Hepatocyte (in vitro differentiated cells): ENCODE data around the gene SHH. TPM values are rescaled to one million over a fixed set of nuclear protein-coding genes. Genes with fewer than 3 reads are reported as not detected.

Experiments
- DNase-seq: peaks from one replicate; pipeline ENCODE4 v3.0.0-alpha.2; 2016; ENCODE audit warnings: low spot score
- H2AFZ ChIP-seq: fragments of 200-600 bp; sonication (generic); 2 replicates; pipeline ENCODE4 v1.6.0; 2016; ENCODE audit warnings: antibody characterized with exemption, mild to moderate bottlenecking
- H3K27ac ChIP-seq: fragments of 200-600 bp; sonication (generic); 2 replicates; pipeline ENCODE4 v1.5.1; 2016; ENCODE audit warnings: mild to moderate bottlenecking
- H3K27me3 ChIP-seq: fragments of 200-600 bp; sonication (generic); 2 replicates; pipeline ENCODE4 v1.6.1; 2016
- H3K36me3 ChIP-seq: fragments of 200-600 bp; sonication (generic); replicated peaks from 2 replicates; pipeline ENCODE4 v1.5.1; 2016; ENCODE audit warnings: low read depth; ENCODE audit not compliant: insufficient read depth
- H3K4me1 ChIP-seq: fragments of 200-600 bp; sonication (generic); 2 replicates; pipeline ENCODE4 v1.5.1; 2016; ENCODE audit warnings: mild to moderate bottlenecking, moderate library complexity; ENCODE audit not compliant: insufficient read depth
- H3K4me2 ChIP-seq: fragments of 200-600 bp; sonication (generic); 2 replicates; pipeline ENCODE4 v1.6.0; 2016
- H3K4me3 ChIP-seq: fragments of 200-600 bp; sonication (generic); 2 replicates; pipeline ENCODE4 v1.5.1; 2016; ENCODE audit warnings: mild to moderate bottlenecking
- H3K79me2 ChIP-seq: fragments of 200-600 bp; sonication (generic); 2 replicates; pipeline ENCODE4 v1.6.0; 2017; ENCODE audit warnings: mild to moderate bottlenecking
- H3K9me2 ChIP-seq: fragments of 200-600 bp; sonication (generic); replicated peaks from 2 replicates; pipeline ENCODE4 v1.6.0; 2017; ENCODE audit warnings: mild to moderate bottlenecking; ENCODE audit not compliant: insufficient read depth
- H3K9me3 ChIP-seq: fragments of 200-600 bp; sonication (generic); 2 replicates; pipeline ENCODE4 v1.5.1; 2016; ENCODE audit warnings: low read depth, mild to moderate bottlenecking
- H4K20me1 ChIP-seq: fragments of 200-600 bp; sonication (generic); 2 replicates; pipeline ENCODE4 v1.6.0; 2016; ENCODE audit warnings: mild to moderate bottlenecking; ENCODE audit not compliant: insufficient read depth, poor library complexity, severe bottlenecking
- EZH2 ChIP-seq: fragments of 200-600 bp; sonication (generic); IDR thresholded peaks from 2 replicates; pipeline ENCODE4 v1.6.1; 2016; ENCODE audit warnings: antibody characterized with exemption, mild to moderate bottlenecking, borderline replicate concordance
- EZH2phosphoT487 ChIP-seq: fragments of 200-600 bp; sonication (generic); IDR thresholded peaks from one replicate; pipeline ENCODE4 v1.6.1; 2018; ENCODE audit warnings: antibody characterized with exemption, mild to moderate bottlenecking, low read depth, moderate library complexity; ENCODE audit not compliant: unreplicated experiment, severe bottlenecking
- WGBS: methylation state at CpG from one replicate; pipeline ENCODE4 v1.1.6; 2016; ENCODE audit warnings: low lambda C conversion rate; ENCODE audit errors: missing lambda C conversion rate; 5-methylcytosine and 5-hydroxymethylcytosine counted together
- polyA plus RNA-seq: library from polyadenylated mRNA; unstranded; fragments of >200 nt; fragmentation: Nextera tagmentation; extraction: Ambion mirVana; gene quantifications from 2 replicates; pipeline ENCODE4 v1.2.1, GENCODE V29; 2016
- total RNA-seq: library from RNA; depleted of rRNA; stranded (reverse); fragments of >200 nt; gene quantifications from 2 replicates; pipeline ENCODE4 v1.2.3, GENCODE V29; 2014
- TF ChIP-seq, protein P1 (sequence below): fragments of 200-600 bp; sonication (generic); IDR thresholded peaks from 2 replicates; pipeline ENCODE4 v1.5.1; 2016; ENCODE audit warnings: antibody characterized with exemption, mild to moderate bottlenecking; ENCODE audit not compliant: poor library complexity

The SHH gene
- total and polyA plus RNA-seq, 2 experiments from 2014 or later: 12.1 to 21.2 TPM

GRCh38 chr7:155776606-155777005, 35.7 kb downstream of the SHH start:
- TF ChIP-seq EZH2phosphoT487 (no peak), EZH2 (no peak)
- TF ChIP-seq, protein P1, sequence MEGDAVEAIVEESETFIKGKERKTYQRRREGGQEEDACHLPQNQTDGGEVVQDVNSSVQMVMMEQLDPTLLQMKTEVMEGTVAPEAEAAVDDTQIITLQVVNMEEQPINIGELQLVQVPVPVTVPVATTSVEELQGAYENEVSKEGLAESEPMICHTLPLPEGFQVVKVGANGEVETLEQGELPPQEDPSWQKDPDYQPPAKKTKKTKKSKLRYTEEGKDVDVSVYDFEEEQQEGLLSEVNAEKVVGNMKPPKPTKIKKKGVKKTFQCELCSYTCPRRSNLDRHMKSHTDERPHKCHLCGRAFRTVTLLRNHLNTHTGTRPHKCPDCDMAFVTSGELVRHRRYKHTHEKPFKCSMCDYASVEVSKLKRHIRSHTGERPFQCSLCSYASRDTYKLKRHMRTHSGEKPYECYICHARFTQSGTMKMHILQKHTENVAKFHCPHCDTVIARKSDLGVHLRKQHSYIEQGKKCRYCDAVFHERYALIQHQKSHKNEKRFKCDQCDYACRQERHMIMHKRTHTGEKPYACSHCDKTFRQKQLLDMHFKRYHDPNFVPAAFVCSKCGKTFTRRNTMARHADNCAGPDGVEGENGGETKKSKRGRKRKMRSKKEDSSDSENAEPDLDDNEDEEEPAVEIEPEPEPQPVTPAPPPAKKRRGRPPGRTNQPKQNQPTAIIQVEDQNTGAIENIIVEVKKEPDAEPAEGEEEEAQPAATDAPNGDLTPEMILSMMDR: no peak
- 96% methylated on average over 8 of the region's 8 CpGs for WGBS

DNA sequence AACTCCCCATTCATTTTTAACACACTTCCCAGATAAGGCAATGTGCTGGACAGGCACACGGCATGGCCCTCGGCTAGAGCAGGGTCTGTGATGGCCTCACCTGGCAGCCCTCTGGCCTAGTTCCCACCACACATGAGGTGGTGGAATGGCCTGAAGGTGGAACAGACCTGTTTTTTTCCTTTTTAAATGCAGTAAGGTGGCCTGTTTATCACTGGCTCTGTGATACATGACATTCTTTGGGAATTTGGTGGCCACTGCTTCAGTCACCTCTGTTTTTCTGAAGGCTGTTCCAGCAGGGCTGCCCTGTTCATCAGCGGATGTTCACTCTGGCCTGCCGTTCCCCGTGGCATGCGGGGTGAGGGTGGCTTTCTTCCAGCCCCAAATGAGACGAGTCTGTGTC, 36.6 kb downstream of the SHH start:
- TF ChIP-seq EZH2phosphoT487 (no peak), EZH2 (no peak)
- TF ChIP-seq, protein P1: no peak
- no peak overlapping the region for H3K4me3 ChIP-seq
- no peak for DNase-seq
- H3K9me3 ChIP-seq: no peaks in the 10 kb centered on the region
- H3K4me2 ChIP-seq: no peak overlapping the region
- peaks cover 12% of the 10 kb centered on the region for H3K79me2 ChIP-seq
- H3K27me3 ChIP-seq: no peaks in the 10 kb centered on the region
- H3K36me3 ChIP-seq: no peaks in the 10 kb centered on the region
- no peak overlapping the region for H3K27ac ChIP-seq
- no peak overlapping the region for H2AFZ ChIP-seq
- peaks cover 4% of the 10 kb centered on the region for H3K4me1 ChIP-seq
- no peaks in the 10 kb centered on the region for H3K9me2 ChIP-seq
- WGBS: 92% methylated on average over 7 of the region's 7 CpGs
- H4K20me1 ChIP-seq: peaks cover 16% of the 10 kb centered on the region

More at GRCh38 chr7:155776606-155777005, 35.7 kb downstream of the SHH start:
- Histone ChIP-seq H3K36me3 (no peaks in the 10 kb centered on the region), H3K27me3 (no peaks in the 10 kb centered on the region), H2AFZ (no peak overlapping the region), H3K27ac (no peak overlapping the region), H3K9me2 (no peaks in the 10 kb centered on the region), H3K79me2 (peaks cover 12% of the 10 kb centered on the region), H3K9me3 (no peaks in the 10 kb centered on the region), H3K4me3 (no peak overlapping the region), H4K20me1 (peaks cover 14% of the 10 kb centered on the region), H3K4me2 (no peak overlapping the region), H3K4me1 (peaks cover 4% of the 10 kb centered on the region)
- no peak for DNase-seq

GRCh38 chr7:155774947-155775346, 37.3 kb downstream of the SHH start:
- H3K9me2 ChIP-seq: no peaks in the 10 kb centered on the region
- H3K36me3 ChIP-seq: no peaks in the 10 kb centered on the region
- 96% methylated on average over 14 of the region's 14 CpGs for WGBS
- no peak overlapping the region for H2AFZ ChIP-seq
- peaks cover 12% of the 10 kb centered on the region for H3K79me2 ChIP-seq
- no peaks in the 10 kb centered on the region for H3K27me3 ChIP-seq
- TF ChIP-seq EZH2 (no peak), EZH2phosphoT487 (no peak)
- TF ChIP-seq, protein P1: no peak
- H3K27ac ChIP-seq: no peak overlapping the region
- DNase-seq: no peak
- no peak overlapping the region for H3K4me3 ChIP-seq
- no peak overlapping the region for H3K4me2 ChIP-seq
- no peaks in the 10 kb centered on the region for H3K9me3 ChIP-seq
- H4K20me1 ChIP-seq: peaks cover 16% of the 10 kb centered on the region
- peaks cover 4% of the 10 kb centered on the region for H3K4me1 ChIP-seq

DNA sequence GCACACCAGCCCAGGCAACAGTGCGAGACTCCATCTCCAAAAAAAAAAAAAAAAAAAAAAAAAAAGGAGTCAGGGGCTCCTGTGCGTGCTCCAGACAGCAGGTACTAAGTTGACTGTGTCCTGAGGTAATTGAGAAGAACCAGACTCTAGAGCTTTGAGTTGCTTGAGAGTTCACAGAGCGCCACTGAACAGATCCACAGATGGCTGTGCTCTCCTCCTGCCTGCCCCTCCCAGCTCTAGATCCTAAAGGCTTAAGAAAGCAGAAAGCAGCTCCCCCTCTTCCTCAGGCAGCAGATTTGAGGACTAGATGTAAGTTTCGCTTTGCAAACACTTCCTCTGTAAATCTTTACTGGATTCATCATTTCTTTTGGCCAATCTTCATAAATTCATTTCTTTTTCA, 38.7 kb downstream of the SHH start:
- Histone ChIP-seq H3K79me2 (peaks cover 9% of the 10 kb centered on the region), H3K4me2 (no peak overlapping the region), H3K4me3 (no peak overlapping the region), H3K9me2 (no peaks in the 10 kb centered on the region), H4K20me1 (peaks cover 14% of the 10 kb centered on the region), H3K36me3 (no peaks in the 10 kb centered on the region), H3K27ac (peak overlapping the region; percentile 60), H3K9me3 (no peaks in the 10 kb centered on the region), H2AFZ (no peak overlapping the region), H3K4me1 (peaks cover 4% of the 10 kb centered on the region), H3K27me3 (no peaks in the 10 kb centered on the region)
- DNase-seq: peak; percentile 50
- TF ChIP-seq EZH2phosphoT487 (no peak), EZH2 (no peak)
- TF ChIP-seq, protein P1: no peak
- 83% methylated on average over 4 of the region's 4 CpGs for WGBS
